Measurements from ENCODE around the gene RNASEH1. TPM values are rescaled to one million over a fixed set of nuclear protein-coding genes. Genes with fewer than 3 reads are reported as not detected.
A peak's percentile ranks its signal among the peaks of the same experiment; 100 is the strongest.

The RNASEH1 gene
- total and polyA plus RNA-seq, 2 of the 13 experiments (the other 11 are each of a cell fraction or from before 2014, with no cell fraction given) = 14.5 to 57.4 TPM

DNA sequence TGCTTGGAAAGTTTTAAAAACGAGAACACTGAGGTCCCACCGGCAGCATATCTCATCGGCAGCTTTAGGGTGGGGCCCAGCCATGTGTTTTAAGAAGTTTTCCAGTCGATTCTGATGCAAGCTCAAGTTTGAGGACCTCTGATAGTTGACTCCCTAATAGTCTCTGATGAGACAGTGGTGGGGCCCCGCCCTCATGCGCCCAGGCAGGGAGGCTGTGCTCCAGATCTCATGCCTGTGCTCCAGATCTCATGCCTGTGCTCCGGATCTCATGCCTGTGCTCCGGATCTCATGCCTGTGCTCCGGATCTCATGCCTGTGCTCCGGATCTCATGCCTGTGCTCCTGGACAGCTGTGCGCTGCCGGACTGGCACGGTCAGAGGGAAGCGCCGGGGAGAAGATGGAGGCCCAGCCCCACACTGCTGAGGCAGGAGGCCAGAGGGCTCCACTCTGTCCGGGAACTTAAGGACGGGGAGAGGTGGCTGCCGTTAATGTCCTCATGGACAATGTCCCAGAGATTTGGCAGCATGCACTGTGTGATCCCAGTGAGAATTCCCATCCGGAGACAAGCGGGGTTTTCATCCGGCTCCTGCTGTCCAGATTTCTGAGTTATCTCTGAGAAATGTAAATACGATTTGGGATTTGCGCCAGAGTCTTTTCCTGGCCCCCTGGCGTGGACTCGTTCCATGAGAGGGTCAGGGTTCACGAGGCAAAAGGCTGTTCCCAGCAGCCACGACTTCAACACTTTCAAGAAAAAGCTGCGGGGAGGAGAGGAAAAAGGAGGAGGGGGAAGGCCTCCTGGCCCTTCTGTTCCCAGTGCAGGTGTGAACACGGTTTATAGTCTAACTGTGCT is 27.4 kb upstream of the RNASEH1 start (continued):
- TF ChIP-seq, protein P1, sequence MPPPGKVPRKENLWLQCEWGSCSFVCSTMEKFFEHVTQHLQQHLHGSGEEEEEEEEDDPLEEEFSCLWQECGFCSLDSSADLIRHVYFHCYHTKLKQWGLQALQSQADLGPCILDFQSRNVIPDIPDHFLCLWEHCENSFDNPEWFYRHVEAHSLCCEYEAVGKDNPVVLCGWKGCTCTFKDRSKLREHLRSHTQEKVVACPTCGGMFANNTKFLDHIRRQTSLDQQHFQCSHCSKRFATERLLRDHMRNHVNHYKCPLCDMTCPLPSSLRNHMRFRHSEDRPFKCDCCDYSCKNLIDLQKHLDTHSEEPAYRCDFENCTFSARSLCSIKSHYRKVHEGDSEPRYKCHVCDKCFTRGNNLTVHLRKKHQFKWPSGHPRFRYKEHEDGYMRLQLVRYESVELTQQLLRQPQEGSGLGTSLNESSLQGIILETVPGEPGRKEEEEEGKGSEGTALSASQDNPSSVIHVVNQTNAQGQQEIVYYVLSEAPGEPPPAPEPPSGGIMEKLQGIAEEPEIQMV (CRISPR knock-in tag; IDR thresholded peaks at IDR 0.05; ENCODE audit: low read depth) = peak; percentile 69; the same call in 1 of the 2 replicates
- no peak for TF ChIP-seq GPN1 (CRISPR knock-in tag; IDR thresholded peaks at IDR 0.05; ENCODE audit: borderline replicate concordance)
- no peak for TF ChIP-seq SCMH1 (CRISPR knock-in tag; IDR thresholded peaks at IDR 0.05; ENCODE audit: borderline replicate concordance)
- TF ChIP-seq, protein P2, sequence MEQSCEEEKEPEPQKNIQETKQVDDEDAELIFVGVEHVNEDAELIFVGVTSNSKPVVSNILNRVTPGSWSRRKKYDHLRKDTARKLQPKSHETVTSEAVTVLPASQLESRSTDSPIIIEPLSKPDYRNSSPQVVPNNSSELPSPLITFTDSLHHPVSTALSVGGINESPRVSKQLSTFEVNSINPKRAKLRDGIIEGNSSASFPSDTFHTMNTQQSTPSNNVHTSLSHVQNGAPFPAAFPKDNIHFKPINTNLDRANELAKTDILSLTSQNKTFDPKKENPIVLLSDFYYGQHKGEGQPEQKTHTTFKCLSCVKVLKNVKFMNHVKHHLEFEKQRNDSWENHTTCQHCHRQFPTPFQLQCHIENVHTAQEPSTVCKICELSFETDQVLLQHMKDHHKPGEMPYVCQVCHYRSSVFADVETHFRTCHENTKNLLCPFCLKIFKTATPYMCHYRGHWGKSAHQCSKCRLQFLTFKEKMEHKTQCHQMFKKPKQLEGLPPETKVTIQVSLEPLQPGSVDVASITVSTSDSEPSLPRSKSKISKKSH (CRISPR knock-in tag; IDR thresholded peaks at IDR 0.05; ENCODE audit: borderline replicate concordance) = no peak
- TF ChIP-seq YEATS4 (CRISPR knock-in tag; IDR thresholded peaks at IDR 0.05; ENCODE audit: borderline replicate concordance) = peak; percentile 85
- TF ChIP-seq ZEB1 (IDR thresholded peaks at IDR 0.05; ENCODE audit: insufficient replicate concordance, low read depth) = no peak
- peak; percentile 75; the same call in 1 of the 2 replicates for TF ChIP-seq KDM6A (CRISPR knock-in tag; IDR thresholded peaks at IDR 0.05; ENCODE audit: low read depth)
- TF ChIP-seq ZNF761 (CRISPR knock-in tag; conservative IDR thresholded peaks at IDR 0.05) = peak; percentile 93
- TF ChIP-seq ZNF432 (CRISPR knock-in tag; IDR thresholded peaks at IDR 0.05; ENCODE audit: borderline replicate concordance) = 0 out of 2 replicates have a peak, but pooled peaks have one; percentile 11
- TF ChIP-seq ZNF335 (CRISPR knock-in tag; IDR thresholded peaks at IDR 0.05) = no peak
- TF ChIP-seq U2AF1 (optimal IDR thresholded peaks at IDR 0.05; ENCODE audit: low read depth, low read length) = peak; percentile 71
- TF ChIP-seq, protein P3, sequence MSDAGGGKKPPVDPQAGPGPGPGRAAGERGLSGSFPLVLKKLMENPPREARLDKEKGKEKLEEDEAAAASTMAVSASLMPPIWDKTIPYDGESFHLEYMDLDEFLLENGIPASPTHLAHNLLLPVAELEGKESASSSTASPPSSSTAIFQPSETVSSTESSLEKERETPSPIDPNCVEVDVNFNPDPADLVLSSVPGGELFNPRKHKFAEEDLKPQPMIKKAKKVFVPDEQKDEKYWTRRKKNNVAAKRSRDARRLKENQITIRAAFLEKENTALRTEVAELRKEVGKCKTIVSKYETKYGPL (CRISPR knock-in tag; IDR thresholded peaks at IDR 0.05) = no peak
- peak; percentile 98 for TF ChIP-seq PHF21A (CRISPR knock-in tag; IDR thresholded peaks at IDR 0.05)
- peak; percentile 56; the same call in 1 of the 2 replicates for TF ChIP-seq TAF1 (CRISPR knock-in tag; IDR thresholded peaks at IDR 0.05)
- TF ChIP-seq, protein P4, sequence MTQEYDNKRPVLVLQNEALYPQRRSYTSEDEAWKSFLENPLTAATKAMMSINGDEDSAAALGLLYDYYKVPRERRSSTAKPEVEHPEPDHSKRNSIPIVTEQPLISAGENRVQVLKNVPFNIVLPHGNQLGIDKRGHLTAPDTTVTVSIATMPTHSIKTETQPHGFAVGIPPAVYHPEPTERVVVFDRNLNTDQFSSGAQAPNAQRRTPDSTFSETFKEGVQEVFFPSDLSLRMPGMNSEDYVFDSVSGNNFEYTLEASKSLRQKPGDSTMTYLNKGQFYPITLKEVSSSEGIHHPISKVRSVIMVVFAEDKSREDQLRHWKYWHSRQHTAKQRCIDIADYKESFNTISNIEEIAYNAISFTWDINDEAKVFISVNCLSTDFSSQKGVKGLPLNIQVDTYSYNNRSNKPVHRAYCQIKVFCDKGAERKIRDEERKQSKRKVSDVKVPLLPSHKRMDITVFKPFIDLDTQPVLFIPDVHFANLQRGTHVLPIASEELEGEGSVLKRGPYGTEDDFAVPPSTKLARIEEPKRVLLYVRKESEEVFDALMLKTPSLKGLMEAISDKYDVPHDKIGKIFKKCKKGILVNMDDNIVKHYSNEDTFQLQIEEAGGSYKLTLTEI (CRISPR knock-in tag; conservative IDR thresholded peaks at IDR 0.05) = no peak
- peak; percentile 73; the same call in 1 of the 2 replicates for TF ChIP-seq ZNF350 (CRISPR knock-in tag; IDR thresholded peaks at IDR 0.05; ENCODE audit: borderline replicate concordance, low read depth)
- TF ChIP-seq ZNF17 (CRISPR knock-in tag; IDR thresholded peaks at IDR 0.05) = no peak
- TF ChIP-seq NFIC (IDR thresholded peaks at IDR 0.05; ENCODE audit: low read length) = peak; percentile 88
- peak; percentile 23; the same call in 1 of the 2 replicates for TF ChIP-seq SPEN (CRISPR knock-in tag; IDR thresholded peaks at IDR 0.05; ENCODE audit: low read depth)
- no peak for TF ChIP-seq ZNF160 (CRISPR knock-in tag; IDR thresholded peaks at IDR 0.05)
- TF ChIP-seq DNMT1 (CRISPR knock-in tag; IDR thresholded peaks at IDR 0.05) = no peak
- TF ChIP-seq, protein P5, sequence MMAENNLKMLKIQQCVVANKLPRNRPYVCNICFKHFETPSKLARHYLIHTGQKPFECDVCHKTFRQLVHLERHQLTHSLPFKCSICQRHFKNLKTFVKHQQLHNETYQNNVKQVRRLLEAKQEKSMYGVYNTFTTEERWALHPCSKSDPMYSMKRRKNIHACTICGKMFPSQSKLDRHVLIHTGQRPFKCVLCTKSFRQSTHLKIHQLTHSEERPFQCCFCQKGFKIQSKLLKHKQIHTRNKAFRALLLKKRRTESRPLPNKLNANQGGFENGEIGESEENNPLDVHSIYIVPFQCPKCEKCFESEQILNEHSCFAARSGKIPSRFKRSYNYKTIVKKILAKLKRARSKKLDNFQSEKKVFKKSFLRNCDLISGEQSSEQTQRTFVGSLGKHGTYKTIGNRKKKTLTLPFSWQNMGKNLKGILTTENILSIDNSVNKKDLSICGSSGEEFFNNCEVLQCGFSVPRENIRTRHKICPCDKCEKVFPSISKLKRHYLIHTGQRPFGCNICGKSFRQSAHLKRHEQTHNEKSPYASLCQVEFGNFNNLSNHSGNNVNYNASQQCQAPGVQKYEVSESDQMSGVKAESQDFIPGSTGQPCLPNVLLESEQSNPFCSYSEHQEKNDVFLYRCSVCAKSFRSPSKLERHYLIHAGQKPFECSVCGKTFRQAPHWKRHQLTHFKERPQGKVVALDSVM (CRISPR knock-in tag; IDR thresholded peaks at IDR 0.05) = peak; percentile 87

All from HepG2 (cell line).